Measurements from ENCODE around the gene PRDM11. TPM values are rescaled to one million over a fixed set of nuclear protein-coding genes. Genes with fewer than 3 reads are reported as not detected.

Gene PRDM11
- total RNA-seq, 4 donors from 2014 or later, result 26.4 to 57.2 (median 29.6) TPM

GRCh38 chr11:45170484-45170883 lies 24.0 kb downstream of the PRDM11 start:
- Histone ChIP-seq H3K4me1 (peaks cover 0 to 29% (median 4%) of the 10 kb centered on the region in 3 donors), H3K4me3 (no peak overlapping the region), H3K36me3 (no peaks in the 10 kb centered on the region), H3K27me3 (no peaks in the 10 kb centered on the region), H3K9me3 (no peaks in the 10 kb centered on the region), H3K27ac (no peak overlapping the region)
- WGBS, 2 donors (ENCODE audit: low coverage in 1 of 2), result 83 to 85% methylated on average over 2 of the region's 2 CpGs
- TF ChIP-seq EP300 (IDR thresholded peaks at IDR 0.05) (no peak), POLR2AphosphoS5 (IDR thresholded peaks at IDR 0.05) (no peak), CTCF (IDR thresholded peaks at IDR 0.05) (no peak), POLR2A (IDR thresholded peaks at IDR 0.05) (no peak)
- ATAC-seq, result no peak

GRCh38 chr11:45171550-45171949 lies 25.1 kb downstream of the PRDM11 start:
- no peak for ATAC-seq
- Histone ChIP-seq H3K4me1 (peaks cover 0 to 25% (median 4%) of the 10 kb centered on the region in 3 donors), H3K36me3 (no peaks in the 10 kb centered on the region), H3K27ac (no peak overlapping the region), H3K27me3 (no peaks in the 10 kb centered on the region), H3K9me3 (no peaks in the 10 kb centered on the region), H3K4me3 (no peak overlapping the region)
- no peak for TF ChIP-seq POLR2AphosphoS5 (IDR thresholded peaks at IDR 0.05)
- no peak for TF ChIP-seq EP300 (IDR thresholded peaks at IDR 0.05)
- no peak for TF ChIP-seq CTCF (IDR thresholded peaks at IDR 0.05)
- no peak for TF ChIP-seq POLR2A (IDR thresholded peaks at IDR 0.05)
- WGBS, 2 donors (ENCODE audit: low coverage in 1 of 2), result 100% methylated on average over 1 of the region's 2 CpGs; no CpG with 5 or more reads in 1 of the 2 donors

GRCh38 chr11:45173064-45173463 lies 26.6 kb downstream of the PRDM11 start:
- Histone ChIP-seq H3K27ac (no peak overlapping the region), H3K4me1 (peaks cover 4 to 37% (median 4%) of the 10 kb centered on the region in 3 donors), H3K27me3 (no peaks in the 10 kb centered on the region), H3K4me3 (no peak overlapping the region), H3K9me3 (no peaks in the 10 kb centered on the region), H3K36me3 (no peaks in the 10 kb centered on the region)
- WGBS, 2 donors (ENCODE audit: low coverage in 1 of 2), result 94% methylated on average over 5 of the region's 5 CpGs; no CpG with 5 or more reads in 1 of the 2 donors
- TF ChIP-seq POLR2A (IDR thresholded peaks at IDR 0.05), result no peak
- TF ChIP-seq EP300 (IDR thresholded peaks at IDR 0.05), result no peak
- no peak for TF ChIP-seq POLR2AphosphoS5 (IDR thresholded peaks at IDR 0.05)
- no peak for TF ChIP-seq CTCF (IDR thresholded peaks at IDR 0.05)
- ATAC-seq, result no peak

- no peaks in the 10 kb centered on the region for H3K9me3 ChIP-seq
- no peaks in the 10 kb centered on the region for H3K36me3 ChIP-seq
- H3K27ac ChIP-seq, result no peak overlapping the region
- H3K4me1 ChIP-seq, result peaks cover 4 to 35% (median 7%) of the 10 kb centered on the region in 3 donors
- no peak for ATAC-seq
- H3K4me3 ChIP-seq, result no peak overlapping the region
- H3K27me3 ChIP-seq, result no peaks in the 10 kb centered on the region
- TF ChIP-seq CTCF (IDR thresholded peaks at IDR 0.05), result no peak
- no peak for TF ChIP-seq POLR2AphosphoS5 (IDR thresholded peaks at IDR 0.05)
- no peak for TF ChIP-seq POLR2A (IDR thresholded peaks at IDR 0.05)
- no peak for TF ChIP-seq EP300 (IDR thresholded peaks at IDR 0.05)
- WGBS, 2 donors (ENCODE audit: low coverage in 1 of 2), result 94 to 96% methylated on average over 6 of the region's 6 CpGs
These were observed 27.9 kb downstream of the PRDM11 start for GRCh38 chr11:45174168-45174835.

- ATAC-seq, result no peak
- Histone ChIP-seq H3K4me3 (no peak overlapping the region), H3K36me3 (no peaks in the 10 kb centered on the region), H3K27me3 (no peaks in the 10 kb centered on the region), H3K27ac (no peak overlapping the region), H3K4me1 (peaks cover 4 to 35% (median 7%) of the 10 kb centered on the region in 3 donors), H3K9me3 (no peaks in the 10 kb centered on the region)
- WGBS, 2 donors (ENCODE audit: low coverage in 1 of 2), result 89 to 92% methylated on average over 3 to 4 of the region's 4 CpGs
- TF ChIP-seq CTCF (IDR thresholded peaks at IDR 0.05), result no peak
- no peak for TF ChIP-seq POLR2AphosphoS5 (IDR thresholded peaks at IDR 0.05)
- TF ChIP-seq POLR2A (IDR thresholded peaks at IDR 0.05), result no peak
- TF ChIP-seq EP300 (IDR thresholded peaks at IDR 0.05), result no peak
These were observed 28.5 kb downstream of the PRDM11 start for GRCh38 chr11:45174963-45175362.
